DND-41 (cell line): ENCODE results near the gene SLC30A2.
A peak's percentile ranks its signal among the peaks of the same experiment; 100 is the strongest.

Experiments
- ATAC-seq: fragments of 200-7000 bp; cut with Tn5 transposase; 3 replicates; pipeline ENCODE4 v1.9.1; 2021; ENCODE audit warnings: low read depth; ENCODE audit not compliant: insufficient read depth
- DNase-seq: peaks from one replicate; pipeline ENCODE4 v3.0.0-alpha.2; 2020
- H2AFZ ChIP-seq: 2 replicates; pipeline ENCODE4 v1.6.0; 2012; ENCODE audit warnings: low read depth, low read length
- H3K27ac ChIP-seq: 2 replicates; pipeline ENCODE4 v1.5.1; 2012; ENCODE audit warnings: low read length, inconsistent platforms
- H3K27me3 ChIP-seq: fragments of 200-600 bp; sonication (generic); 2 replicates; pipeline ENCODE4 v1.6.0; 2012; ENCODE audit warnings: low read length, mild to moderate bottlenecking, inconsistent platforms; ENCODE audit not compliant: insufficient read depth, poor library complexity
- H3K36me3 ChIP-seq: 2 replicates; pipeline ENCODE4 v1.5.1; 2012; ENCODE audit warnings: low read length, inconsistent platforms; ENCODE audit not compliant: insufficient read depth
- H3K4me1 ChIP-seq: 2 replicates; pipeline ENCODE4 v1.5.1; 2012; ENCODE audit warnings: mild to moderate bottlenecking, low read length; ENCODE audit not compliant: insufficient read depth
- H3K4me2 ChIP-seq: 2 replicates; pipeline ENCODE4 v1.6.0; 2012; ENCODE audit warnings: mild to moderate bottlenecking, moderate library complexity, low read length, inconsistent platforms; ENCODE audit not compliant: insufficient read depth
- H3K4me3 ChIP-seq, 2 experiments: fragments of 200-600 bp in 1 of 2; shearing (Covaris generic) in 1 of 2; 2 replicates each; pipeline ENCODE4 v1.5.1; 2012 to 2016; ENCODE audit warnings: inconsistent platforms in 2 of 2, low read length in 2 of 2, mild to moderate bottlenecking in 2 of 2, low read depth in 1 of 2, moderate library complexity in 1 of 2
- H3K79me2 ChIP-seq: 2 replicates; pipeline ENCODE4 v1.6.0; 2012; ENCODE audit warnings: low read length, inconsistent platforms; ENCODE audit not compliant: insufficient read depth
- H3K9ac ChIP-seq: 2 replicates; pipeline ENCODE4 v1.6.0; 2012; ENCODE audit warnings: low read depth, mild to moderate bottlenecking, inconsistent platforms, low read length, moderate library complexity
- H3K9me3 ChIP-seq: 2 replicates; pipeline ENCODE4 v1.5.1; 2012; ENCODE audit warnings: low read length, moderate library complexity, mild to moderate bottlenecking, inconsistent platforms; ENCODE audit not compliant: insufficient read depth, severe bottlenecking
- H4K20me1 ChIP-seq: 2 replicates; pipeline ENCODE4 v1.6.0; 2012; ENCODE audit warnings: low read length; ENCODE audit not compliant: insufficient read depth
- CTCF ChIP-seq: IDR thresholded peaks from 2 replicates; pipeline ENCODE4 v1.5.1; 2012; ENCODE audit warnings: borderline replicate concordance, low read length, moderate library complexity, mild to moderate bottlenecking; ENCODE audit not compliant: poor library complexity, severe bottlenecking; ENCODE audit errors: extremely low read depth
- EZH2 ChIP-seq: IDR thresholded peaks from 3 replicates; pipeline ENCODE4 v1.6.1; 2012; ENCODE audit warnings: borderline replicate concordance, low read depth, mild to moderate bottlenecking, moderate library complexity, low read length, inconsistent platforms; ENCODE audit not compliant: severe bottlenecking

The SLC30A2 gene

GRCh38 chr1:26009796-26010447 lies 36.0 kb downstream of the SLC30A2 start:
- peak; percentile 47; the same call in 2 of the 3 replicates for ATAC-seq
- no peak for TF ChIP-seq EZH2
- TF ChIP-seq CTCF: peak; percentile 41

GRCh38 chr1:26006710-26007109 lies 39.2 kb downstream of the SLC30A2 start:
- Histone ChIP-seq H3K9ac (no peak overlapping the region), H3K9me3 (no peaks in the 10 kb centered on the region), H3K36me3 (no peaks in the 10 kb centered on the region), H3K4me2 (no peak overlapping the region), H3K27me3 (no peaks in the 10 kb centered on the region), H3K27ac (no peak overlapping the region), H3K79me2 (no peaks in the 10 kb centered on the region), H3K4me3 (no peak overlapping the region), H2AFZ (no peak overlapping the region), H4K20me1 (no peaks in the 10 kb centered on the region), H3K4me1 (no peaks in the 10 kb centered on the region)
- TF ChIP-seq CTCF: no peak
- no peak for TF ChIP-seq EZH2
- ATAC-seq: no peak
- DNase-seq: no peak

More at GRCh38 chr1:26009796-26010447, 36.0 kb downstream of the SLC30A2 start:
- Histone ChIP-seq H3K36me3 (no peaks in the 10 kb centered on the region), H3K4me3 (no peak overlapping the region), H2AFZ (no peak overlapping the region), H3K4me2 (no peak overlapping the region), H3K9me3 (no peaks in the 10 kb centered on the region), H3K9ac (no peak overlapping the region), H3K79me2 (no peaks in the 10 kb centered on the region), H3K4me1 (no peaks in the 10 kb centered on the region), H4K20me1 (no peaks in the 10 kb centered on the region), H3K27ac (no peak overlapping the region), H3K27me3 (peaks cover 4% of the 10 kb centered on the region)
- no peak for DNase-seq

GRCh38 chr1:26005434-26006105 lies 40.3 kb downstream of the SLC30A2 start:
- H3K27ac ChIP-seq: no peak overlapping the region
- no peak overlapping the region for H3K4me3 ChIP-seq
- no peak for ATAC-seq

More at GRCh38 chr1:26005434-26006105, 40.3 kb downstream of the SLC30A2 start:
- H3K4me1 ChIP-seq: no peaks in the 10 kb centered on the region
- no peak overlapping the region for H3K4me2 ChIP-seq
- no peak overlapping the region for H3K9ac ChIP-seq
- no peaks in the 10 kb centered on the region for H3K79me2 ChIP-seq
- DNase-seq: no peak
- H3K27me3 ChIP-seq: no peaks in the 10 kb centered on the region
- TF ChIP-seq CTCF (no peak), EZH2 (no peak)
- no peaks in the 10 kb centered on the region for H3K36me3 ChIP-seq
- no peaks in the 10 kb centered on the region for H4K20me1 ChIP-seq
- H3K9me3 ChIP-seq: no peaks in the 10 kb centered on the region
- no peak overlapping the region for H2AFZ ChIP-seq
